Keratinocyte (primary cell): ENCODE measurements around the gene PRPSAP1. TPM values are rescaled to one million over a fixed set of nuclear protein-coding genes. Genes with fewer than 3 reads are reported as not detected.

ENCODE experiments used
- DNase-seq: peaks from one replicate; pipeline ENCODE4 v3.0.0-alpha.2; 2011; ENCODE audit warnings: low read depth, missing footprints, low spot score
- FAIRE-seq: peaks from 2 replicates; lab custom pipeline; 2011; peaks lifted over from hg19 to GRCh38; lab: Jason Lieb, UNC
- H2AFZ ChIP-seq: 2 replicates; pipeline ENCODE4 v1.6.0; 2012; ENCODE audit warnings: low read length, control low read depth, inconsistent platforms; ENCODE audit not compliant: control insufficient read depth
- H3K27ac ChIP-seq: 2 replicates; pipeline ENCODE4 v1.5.1; 2011; ENCODE audit warnings: low read length; ENCODE audit not compliant: control insufficient read depth, insufficient read depth
- H3K27me3 ChIP-seq: 3 replicates; pipeline ENCODE4 v1.6.0; 2011; ENCODE audit warnings: low read length; ENCODE audit not compliant: control insufficient read depth, insufficient read depth; ENCODE audit errors: extremely low read depth
- H3K36me3 ChIP-seq, 2 experiments: 2 replicates in 1 of 2; 3 replicates in 1 of 2; pipeline ENCODE4 v1.5.1; 2011; ENCODE audit warnings: low read length in 2 of 2, mild to moderate bottlenecking in 1 of 2; ENCODE audit not compliant: control insufficient read depth in 2 of 2, insufficient read depth in 2 of 2; ENCODE audit errors: extremely low read depth in 1 of 2
- H3K4me1 ChIP-seq: 3 replicates; pipeline ENCODE4 v1.5.1; 2011; ENCODE audit warnings: low read length; ENCODE audit not compliant: control insufficient read depth, insufficient read depth; ENCODE audit errors: extremely low read depth
- H3K4me2 ChIP-seq: 3 replicates; pipeline ENCODE4 v1.6.0; 2011; ENCODE audit warnings: low read depth, low read length; ENCODE audit not compliant: control insufficient read depth, insufficient read depth; ENCODE audit errors: extremely low read depth
- H3K4me3 ChIP-seq, 3 experiments: fragments of 200-600 bp in 1 of 3; sonication (generic) in 1 of 3; 2 replicates in 2 of 3; 3 replicates in 1 of 3; pipeline ENCODE4 v1.5.1; 2011 to 2016; ENCODE audit warnings: low read length in 3 of 3, mild to moderate bottlenecking in 3 of 3, control low read depth in 2 of 3, inconsistent platforms in 1 of 3, low read depth in 1 of 3, mixed read lengths in 1 of 3, mixed run types in 1 of 3, moderate library complexity in 1 of 3; ENCODE audit not compliant: control insufficient read depth in 2 of 3, insufficient read depth in 2 of 3; ENCODE audit errors: extremely low read depth in 1 of 3
- H3K79me2 ChIP-seq: 2 replicates; pipeline ENCODE4 v1.6.0; 2012; ENCODE audit warnings: low read length; ENCODE audit not compliant: control insufficient read depth, insufficient read depth
- H3K9ac ChIP-seq: 3 replicates; pipeline ENCODE4 v1.6.0; 2011; ENCODE audit warnings: low read length; ENCODE audit not compliant: control insufficient read depth, insufficient read depth; ENCODE audit errors: extremely low read depth
- H3K9me1 ChIP-seq: 3 replicates; pipeline ENCODE4 v1.6.0; 2011; ENCODE audit warnings: low read length; ENCODE audit not compliant: control insufficient read depth, insufficient read depth; ENCODE audit errors: extremely low read depth
- H3K9me3 ChIP-seq: 2 replicates; pipeline ENCODE4 v1.5.1; 2012; ENCODE audit warnings: low read depth, low read length; ENCODE audit not compliant: control insufficient read depth
- H4K20me1 ChIP-seq: 3 replicates; pipeline ENCODE4 v1.6.0; 2011; ENCODE audit warnings: low read length; ENCODE audit not compliant: control insufficient read depth, insufficient read depth; ENCODE audit errors: extremely low read depth
- CTCF ChIP-seq, 3 experiments: IDR thresholded peaks in 1 of 3; conservative IDR thresholded peaks in 1 of 3; optimal IDR thresholded peaks in 1 of 3; 2 replicates in 2 of 3; 3 replicates in 1 of 3; pipeline versions ENCODE3 to v1.5.1; 2011; ENCODE audit warnings: low read length in 3 of 3, mild to moderate bottlenecking in 3 of 3, moderate library complexity in 2 of 3, control low read depth in 1 of 3, inconsistent platforms in 1 of 3; ENCODE audit not compliant: insufficient read depth in 2 of 3; ENCODE audit errors: extremely low read depth in 1 of 3
- EZH2 ChIP-seq: IDR thresholded peaks from one replicate; pipeline ENCODE4 v1.6.1; 2012; ENCODE audit warnings: inconsistent platforms, mild to moderate bottlenecking, low read length, moderate library complexity
- dilution Hi-C: fragments of 300-500 bp; cut with MboI; formaldehyde crosslinking; loops from one replicate; pipeline ENCODE4 v1.7.0; 2020; ENCODE audit warnings: low sequenced_read_pairs; ENCODE audit not compliant: extremely low pct_ligation_motif_present
- polyA plus RNA-seq, 5 experiments: library from polyadenylated mRNA; depleted of rRNA in 3 of 5; stranded (reverse) in 3 of 5; stranded (forward) in 1 of 5; unstranded in 1 of 5; fragments of >200 nt; gene quantifications; 1 replicate in 1 of 5; 2 replicates in 3 of 5; 3 replicates in 1 of 5; pipeline versions ENCODE4 v1.2.1 to v1.2.3, GENCODE V29; 2011 to 2012; ENCODE audit warnings: missing spikeins in 2 of 5, low read depth in 1 of 5, low replicate concordance in 1 of 5

The PRPSAP1 gene
- polyA plus RNA-seq, 1 donor (not counting 4 experiments of a cell fraction or from before 2014, with no cell fraction given) = 51.4 TPM

- H3K4me3 ChIP-seq = no peak overlapping the region
- no peak overlapping the region for H3K9ac ChIP-seq
- H3K27me3 ChIP-seq = no peaks in the 10 kb centered on the region
- no peak overlapping the region for H3K27ac ChIP-seq
- H4K20me1 ChIP-seq = no peaks in the 10 kb centered on the region
- TF ChIP-seq CTCF (optimal IDR thresholded peaks at IDR 0.05 in 1 of 3, IDR thresholded peaks at IDR 0.05 in 1 of 3, conservative IDR thresholded peaks at IDR 0.05 in 1 of 3; ENCODE audit: extremely low read depth in 1 of 3, insufficient read depth in 2 of 3, low read length in 3 of 3) = no peak
- no peak for FAIRE-seq
- no peak for DNase-seq
- H3K36me3 ChIP-seq = peaks cover 4 to 11% of the 10 kb centered on the region in 2 experiments
- H3K9me3 ChIP-seq = no peaks in the 10 kb centered on the region
- dilution Hi-C loops = no loop called here
- H3K79me2 ChIP-seq = no peaks in the 10 kb centered on the region
- no peaks in the 10 kb centered on the region for H3K4me1 ChIP-seq
- H3K9me1 ChIP-seq = no peaks in the 10 kb centered on the region
- no peak overlapping the region for H2AFZ ChIP-seq
- no peak overlapping the region for H3K4me2 ChIP-seq
Measured at GRCh38 chr17:76327696-76328095, 26.0 kb downstream of the PRPSAP1 start.

DNA sequence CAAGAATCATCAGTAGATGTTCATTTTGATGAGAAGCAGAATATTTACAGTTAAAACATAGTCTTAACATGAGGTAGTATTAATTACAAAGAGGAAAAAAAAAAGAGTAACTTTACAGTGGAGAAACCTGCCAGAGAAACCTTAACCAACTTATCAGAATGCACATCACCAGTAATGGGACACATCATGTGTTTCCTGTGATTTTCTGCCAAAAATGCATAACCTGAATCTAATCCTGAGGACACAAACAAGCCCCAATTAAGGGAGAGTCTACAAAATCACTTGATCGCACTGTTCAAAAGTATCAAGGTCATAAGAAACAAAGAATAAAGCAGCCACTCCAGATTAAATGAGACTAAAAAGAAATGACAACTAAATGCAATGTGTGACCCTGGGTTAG lies 27.4 kb downstream of the PRPSAP1 start:
- TF ChIP-seq EZH2 (no peak), CTCF (optimal IDR thresholded peaks at IDR 0.05 in 1 of 3, IDR thresholded peaks at IDR 0.05 in 1 of 3, conservative IDR thresholded peaks at IDR 0.05 in 1 of 3; ENCODE audit: extremely low read depth in 1 of 3, insufficient read depth in 2 of 3, low read length in 3 of 3) (no peak)
- Histone ChIP-seq H3K36me3 (peaks cover 4 to 6% of the 10 kb centered on the region in 2 experiments), H3K9me1 (no peaks in the 10 kb centered on the region), H3K79me2 (no peaks in the 10 kb centered on the region), H3K4me2 (no peak overlapping the region), H3K4me1 (no peaks in the 10 kb centered on the region), H3K4me3 (no peak overlapping the region), H3K9me3 (no peaks in the 10 kb centered on the region), H3K9ac (no peak overlapping the region), H3K27me3 (no peaks in the 10 kb centered on the region), H2AFZ (no peak overlapping the region), H3K27ac (no peak overlapping the region), H4K20me1 (no peaks in the 10 kb centered on the region)
- DNase-seq (no peak), FAIRE-seq (no peak)
- dilution Hi-C loops = no loop called here
